HG03175 (cell line): ENCODE measurements around the gene POLR2H.
A peak's percentile ranks its signal among the peaks of the same experiment; 100 is the strongest.

Experiments used
- ATAC-seq: cut with Tn5 transposase; IDR thresholded peaks from one replicate; pipeline ENCODE4 v1.9.1; 2021; ENCODE audit warnings: mild to moderate bottlenecking, moderate library complexity; ENCODE audit not compliant: unreplicated experiment

Gene POLR2H

GRCh38 chr3:184361532-184361931, at the start of gene POLR2H, which contains the start of gene CLCN2:
Gene POLR2H, plus strand, starts transcription at chr3:184361710. Its CDS starts 1,783 bp downstream, at chr3:184363493.
Gene CLCN2, minus strand, starts transcription at chr3:184361605. Its CDS starts 126 bp downstream, at chr3:184361479.
- peak; percentile 33 for ATAC-seq

GRCh38 chr3:184314363-184314699, 47.2 kb upstream of the POLR2H start, which contains the start of gene EIF4G1:
Gene EIF4G1, plus strand, starts transcription at chr3:184314606. Its CDS starts 1,191 bp downstream, at chr3:184315797.
- peak; percentile 86 for ATAC-seq

GRCh38 chr3:184314700-184315542, 46.6 kb upstream of the POLR2H start:
- ATAC-seq = peak; percentile 38

GRCh38 chr3:184315543-184315867, 46.0 kb upstream of the POLR2H start:
- peak; percentile 13 for ATAC-seq

- ATAC-seq = no peak
These were observed 45.4 kb upstream of the POLR2H start for GRCh38 chr3:184315871-184316661.

- no peak for ATAC-seq
These were observed 44.7 kb upstream of the POLR2H start for GRCh38 chr3:184316792-184317191.

- ATAC-seq = no peak
These were observed 44.3 kb upstream of the POLR2H start for GRCh38 chr3:184317201-184317600.

- ATAC-seq = no peak
These were observed 41.4 kb upstream of the POLR2H start for GRCh38 chr3:184320104-184320445.

GRCh38 chr3:184321666-184322065, 39.8 kb upstream of the POLR2H start:
- ATAC-seq = no peak

- no peak for ATAC-seq
These were observed 38.6 kb upstream of the POLR2H start for GRCh38 chr3:184322731-184323487.

GRCh38 chr3:184323696-184324095, 37.8 kb upstream of the POLR2H start:
- ATAC-seq = no peak

GRCh38 chr3:184325269-184325668, 36.2 kb upstream of the POLR2H start:
- ATAC-seq = no peak

GRCh38 chr3:184325715-184326369, 35.7 kb upstream of the POLR2H start:
- ATAC-seq = no peak

- no peak for ATAC-seq
These were observed 34.3 kb upstream of the POLR2H start for GRCh38 chr3:184327171-184327570.

- ATAC-seq = no peak
These were observed 33.0 kb upstream of the POLR2H start for GRCh38 chr3:184328516-184328915.

GRCh38 chr3:184332370-184333090, 29.0 kb upstream of the POLR2H start:
- ATAC-seq = no peak

- no peak for ATAC-seq
These were observed 28.3 kb upstream of the POLR2H start for GRCh38 chr3:184333190-184333589.

GRCh38 chr3:184333700-184334099, 27.8 kb upstream of the POLR2H start:
- no peak for ATAC-seq

GRCh38 chr3:184334470-184335158, 26.9 kb upstream of the POLR2H start:
- ATAC-seq = no peak

GRCh38 chr3:184335291-184335660, 26.2 kb upstream of the POLR2H start:
- no peak for ATAC-seq
